ENCODE data around the gene LTB.

GRCh38 chr6:31531771-31532643 lies 50.2 kb downstream of the LTB start:
- no peak for TF ChIP-seq CTCF (IDR thresholded peaks at IDR 0.05; ENCODE audit: poor library complexity)
- no peak for TF ChIP-seq EZH2phosphoT487 (IDR thresholded peaks at IDR 0.05; ENCODE audit: low read depth, severe bottlenecking, unreplicated experiment)

All from hepatocyte (in vitro differentiated cells).